Keratinocyte (primary cell): Measurements from ENCODE around the gene GAREM1.

Source experiments
- CTCF ChIP-seq, 3 experiments: IDR thresholded peaks in 1 of 3; conservative IDR thresholded peaks in 1 of 3; optimal IDR thresholded peaks in 1 of 3; 2 replicates in 2 of 3; 3 replicates in 1 of 3; pipeline versions ENCODE3 to v1.5.1; 2011; ENCODE audit warnings: low read length in 3 of 3, mild to moderate bottlenecking in 3 of 3, moderate library complexity in 2 of 3, control low read depth in 1 of 3, inconsistent platforms in 1 of 3; ENCODE audit not compliant: insufficient read depth in 2 of 3; ENCODE audit errors: extremely low read depth in 1 of 3
- EZH2 ChIP-seq: IDR thresholded peaks from one replicate; pipeline ENCODE4 v1.6.1; 2012; ENCODE audit warnings: inconsistent platforms, mild to moderate bottlenecking, low read length, moderate library complexity

GRCh38 chr18:32480581-32480980 is 9.9 kb upstream of the GAREM1 start:
- TF ChIP-seq CTCF (optimal IDR thresholded peaks at IDR 0.05 in 1 of 3, IDR thresholded peaks at IDR 0.05 in 1 of 3, conservative IDR thresholded peaks at IDR 0.05 in 1 of 3; ENCODE audit: extremely low read depth in 1 of 3, insufficient read depth in 2 of 3, low read length in 3 of 3) (no peak), EZH2 (no peak)
